HG02763 (cell line): ENCODE results near the gene ACAP3.
A peak's percentile ranks its signal among the peaks of the same experiment; 100 is the strongest.

Experiments used
- ATAC-seq: cut with Tn5 transposase; IDR thresholded peaks from one replicate; pipeline ENCODE4 v1.9.1; 2021; ENCODE audit warnings: mild to moderate bottlenecking, moderate library complexity; ENCODE audit not compliant: unreplicated experiment

The ACAP3 gene

DNA sequence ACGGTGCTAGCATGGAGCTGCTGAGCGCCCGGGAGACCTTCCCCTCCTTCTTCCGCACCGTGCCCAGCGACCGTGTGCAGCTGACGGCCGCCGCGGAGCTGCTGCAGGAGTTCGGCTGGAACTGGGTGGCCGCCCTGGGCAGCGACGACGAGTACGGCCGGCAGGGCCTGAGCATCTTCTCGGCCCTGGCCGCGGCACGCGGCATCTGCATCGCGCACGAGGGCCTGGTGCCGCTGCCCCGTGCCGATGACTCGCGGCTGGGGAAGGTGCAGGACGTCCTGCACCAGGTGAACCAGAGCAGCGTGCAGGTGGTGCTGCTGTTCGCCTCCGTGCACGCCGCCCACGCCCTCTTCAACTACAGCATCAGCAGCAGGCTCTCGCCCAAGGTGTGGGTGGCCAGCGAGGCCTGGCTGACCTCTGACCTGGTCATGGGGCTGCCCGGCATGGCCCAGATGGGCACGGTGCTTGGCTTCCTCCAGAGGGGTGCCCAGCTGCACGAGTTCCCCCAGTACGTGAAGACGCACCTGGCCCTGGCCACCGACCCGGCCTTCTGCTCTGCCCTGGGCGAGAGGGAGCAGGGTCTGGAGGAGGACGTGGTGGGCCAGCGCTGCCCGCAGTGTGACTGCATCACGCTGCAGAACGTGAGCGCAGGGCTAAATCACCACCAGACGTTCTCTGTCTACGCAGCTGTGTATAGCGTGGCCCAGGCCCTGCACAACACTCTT lies 24.5 kb upstream of the ACAP3 start:
- no peak for ATAC-seq

DNA sequence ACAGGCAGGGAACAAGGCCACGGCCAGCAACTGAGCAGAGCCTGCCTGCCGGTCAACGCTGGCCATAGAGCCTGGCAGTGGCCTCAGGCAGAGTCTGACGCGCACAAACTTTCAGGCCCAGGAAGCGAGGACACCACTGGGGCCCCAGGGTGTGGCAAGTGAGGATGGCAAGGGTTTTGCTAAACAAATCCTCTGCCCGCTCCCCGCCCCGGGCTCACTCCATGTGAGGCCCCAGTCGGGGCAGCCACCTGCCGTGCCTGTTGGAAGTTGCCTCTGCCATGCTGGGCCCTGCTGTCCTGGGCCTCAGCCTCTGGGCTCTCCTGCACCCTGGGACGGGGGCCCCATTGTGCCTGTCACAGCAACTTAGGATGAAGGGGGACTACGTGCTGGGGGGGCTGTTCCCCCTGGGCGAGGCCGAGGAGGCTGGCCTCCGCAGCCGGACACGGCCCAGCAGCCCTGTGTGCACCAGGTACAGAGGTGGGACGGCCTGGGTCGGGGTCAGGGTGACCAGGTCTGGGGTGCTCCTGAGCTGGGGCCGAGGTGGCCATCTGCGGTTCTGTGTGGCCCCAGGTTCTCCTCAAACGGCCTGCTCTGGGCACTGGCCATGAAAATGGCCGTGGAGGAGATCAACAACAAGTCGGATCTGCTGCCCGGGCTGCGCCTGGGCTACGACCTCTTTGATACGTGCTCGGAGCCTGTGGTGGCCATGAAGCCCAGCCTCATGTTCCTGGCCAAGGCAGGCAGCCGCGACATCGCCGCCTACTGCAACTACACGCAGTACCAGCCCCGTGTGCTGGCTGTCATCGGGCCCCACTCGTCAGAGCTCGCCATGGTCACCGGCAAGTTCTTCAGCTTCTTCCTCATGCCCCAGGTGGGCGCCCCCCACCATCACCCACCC lies 23.6 kb upstream of the ACAP3 start, which contains the start of gene TAS1R3:
Gene TAS1R3, plus strand, starts transcription at position 213 of the 898 bp plus-strand sequence. Its CDS starts 66 bp downstream, at position 279.
- no peak for ATAC-seq

DNA sequence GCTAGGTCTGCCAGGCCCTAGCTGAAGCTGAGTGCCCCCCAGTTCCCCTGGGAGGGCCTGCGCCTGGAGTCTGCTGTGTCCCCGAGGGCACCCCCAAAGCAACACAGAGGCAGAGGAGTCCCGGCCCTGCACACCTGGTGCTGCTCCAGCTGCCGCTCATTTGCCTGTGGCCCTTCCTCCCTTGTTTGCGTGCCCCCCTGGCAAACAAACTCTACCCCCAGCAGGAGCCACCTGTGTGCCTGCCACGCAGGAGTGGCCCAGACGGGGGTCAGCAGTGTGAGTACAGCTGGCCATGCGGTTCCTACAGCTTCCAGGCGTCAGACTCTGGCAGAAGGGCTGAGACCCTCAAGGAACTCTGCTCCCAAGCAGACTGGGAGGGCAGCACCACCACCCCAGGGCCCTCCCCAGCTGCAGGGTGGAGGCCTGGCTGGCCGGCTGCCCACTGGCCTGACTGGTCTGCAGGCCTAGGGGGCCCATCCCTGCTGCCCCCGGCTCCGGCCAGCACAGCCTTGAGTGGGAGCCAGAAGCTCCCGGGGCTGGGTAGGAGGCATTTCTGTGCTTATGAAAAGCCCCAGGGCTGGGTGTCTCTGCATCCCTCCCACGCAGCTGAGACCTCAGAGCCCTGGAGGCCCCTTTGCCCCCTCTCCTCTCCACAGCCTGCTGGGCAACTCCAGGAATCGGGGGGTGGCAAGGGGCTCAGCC lies 22.8 kb upstream of the ACAP3 start:
- ATAC-seq, result no peak

DNA sequence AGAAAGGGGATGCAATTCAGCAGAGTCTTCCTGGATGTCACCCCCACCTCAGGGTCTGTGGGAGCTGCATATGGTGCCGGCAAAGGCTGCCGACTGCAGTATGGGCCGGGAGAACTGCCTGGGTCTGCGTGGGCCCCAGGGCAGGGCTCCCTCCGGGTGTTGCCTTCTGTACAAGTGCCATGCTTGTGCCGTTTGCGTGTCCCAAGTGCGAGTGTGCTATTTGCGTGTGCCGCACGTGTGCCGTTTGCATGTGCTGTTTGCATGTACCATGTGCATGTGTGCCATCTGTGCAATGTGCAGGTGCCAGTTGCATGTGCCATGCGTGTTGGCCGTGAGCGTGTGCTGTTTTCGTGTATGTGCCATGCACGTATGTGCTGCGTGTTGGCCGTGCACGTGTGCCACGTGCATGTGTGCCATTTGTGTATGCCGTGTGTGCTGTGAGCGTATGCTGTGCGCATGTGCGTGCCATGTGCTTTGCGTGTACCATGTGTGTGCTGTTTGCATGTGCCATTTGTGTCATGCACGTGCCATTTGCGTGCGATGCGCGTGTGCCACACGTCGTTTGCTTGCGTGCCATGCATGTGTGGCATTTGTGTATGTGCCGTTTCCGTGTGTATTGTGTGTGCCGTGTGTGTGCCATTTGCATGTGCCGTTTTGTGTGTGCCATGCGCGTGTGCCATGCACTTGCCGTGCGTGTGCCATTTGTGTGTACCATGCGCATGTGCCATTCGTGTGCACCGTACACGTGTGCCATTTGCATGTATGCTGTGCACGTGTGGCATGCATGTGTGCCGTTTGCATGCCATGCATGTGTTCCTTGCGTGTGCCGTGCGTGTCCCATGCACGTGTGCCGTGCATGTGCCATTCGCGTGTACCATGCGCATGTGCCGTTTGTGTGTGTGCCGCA lies 21.8 kb upstream of the ACAP3 start:
- no peak for ATAC-seq

DNA sequence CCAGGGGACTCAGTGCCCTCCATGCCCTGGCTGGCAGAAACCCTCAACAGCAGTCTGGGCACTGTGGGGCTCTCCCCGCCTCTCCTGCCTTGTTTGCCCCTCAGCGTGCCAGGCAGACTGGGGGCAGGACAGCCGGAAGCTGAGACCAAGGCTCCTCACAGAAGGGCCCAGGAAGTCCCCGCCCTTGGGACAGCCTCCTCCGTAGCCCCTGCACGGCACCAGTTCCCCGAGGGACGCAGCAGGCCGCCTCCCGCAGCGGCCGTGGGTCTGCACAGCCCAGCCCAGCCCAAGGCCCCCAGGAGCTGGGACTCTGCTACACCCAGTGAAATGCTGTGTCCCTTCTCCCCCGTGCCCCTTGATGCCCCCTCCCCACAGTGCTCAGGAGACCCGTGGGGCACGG lies 20.5 kb upstream of the ACAP3 start:
- no peak for ATAC-seq

DNA sequence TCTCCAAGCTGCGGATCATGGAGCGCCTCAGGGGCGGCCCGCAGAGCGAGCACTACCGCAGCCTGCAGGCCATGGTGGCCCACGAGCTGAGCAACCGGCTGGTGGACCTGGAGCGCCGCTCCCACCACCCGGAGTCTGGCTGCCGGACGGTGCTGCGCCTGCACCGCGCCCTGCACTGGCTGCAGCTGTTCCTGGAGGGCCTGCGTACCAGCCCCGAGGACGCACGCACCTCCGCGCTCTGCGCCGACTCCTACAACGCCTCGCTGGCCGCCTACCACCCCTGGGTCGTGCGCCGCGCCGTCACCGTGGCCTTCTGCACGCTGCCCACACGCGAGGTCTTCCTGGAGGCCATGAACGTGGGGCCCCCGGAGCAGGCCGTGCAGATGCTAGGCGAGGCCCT lies 19.6 kb upstream of the ACAP3 start:
- no peak for ATAC-seq

DNA sequence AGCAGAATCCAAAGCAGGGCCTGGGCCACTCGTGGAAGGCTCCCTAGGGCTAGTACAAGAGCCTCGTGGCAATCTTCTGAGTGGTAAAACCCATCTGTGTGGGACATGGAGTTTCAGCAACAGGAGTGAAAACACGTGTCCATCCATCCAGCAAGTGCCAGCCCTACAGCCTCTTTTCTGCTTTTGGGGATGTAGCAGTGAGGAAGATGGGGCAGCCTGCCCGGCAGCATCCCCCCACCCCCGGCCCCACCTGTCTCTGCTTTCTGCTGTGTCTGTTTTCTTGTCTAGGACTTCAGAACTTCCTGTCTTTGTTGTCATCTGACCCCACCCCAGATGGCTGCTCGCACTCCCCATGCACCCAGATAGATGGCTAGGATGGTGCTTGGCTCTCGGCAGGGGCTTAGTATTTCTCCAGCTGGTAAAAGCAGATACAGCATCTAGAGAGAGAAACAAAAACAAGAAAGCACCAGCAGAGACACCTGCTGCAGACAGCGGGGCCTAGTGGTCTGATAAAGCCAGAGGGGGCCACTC lies 18.4 kb upstream of the ACAP3 start:
- ATAC-seq, result no peak

DNA sequence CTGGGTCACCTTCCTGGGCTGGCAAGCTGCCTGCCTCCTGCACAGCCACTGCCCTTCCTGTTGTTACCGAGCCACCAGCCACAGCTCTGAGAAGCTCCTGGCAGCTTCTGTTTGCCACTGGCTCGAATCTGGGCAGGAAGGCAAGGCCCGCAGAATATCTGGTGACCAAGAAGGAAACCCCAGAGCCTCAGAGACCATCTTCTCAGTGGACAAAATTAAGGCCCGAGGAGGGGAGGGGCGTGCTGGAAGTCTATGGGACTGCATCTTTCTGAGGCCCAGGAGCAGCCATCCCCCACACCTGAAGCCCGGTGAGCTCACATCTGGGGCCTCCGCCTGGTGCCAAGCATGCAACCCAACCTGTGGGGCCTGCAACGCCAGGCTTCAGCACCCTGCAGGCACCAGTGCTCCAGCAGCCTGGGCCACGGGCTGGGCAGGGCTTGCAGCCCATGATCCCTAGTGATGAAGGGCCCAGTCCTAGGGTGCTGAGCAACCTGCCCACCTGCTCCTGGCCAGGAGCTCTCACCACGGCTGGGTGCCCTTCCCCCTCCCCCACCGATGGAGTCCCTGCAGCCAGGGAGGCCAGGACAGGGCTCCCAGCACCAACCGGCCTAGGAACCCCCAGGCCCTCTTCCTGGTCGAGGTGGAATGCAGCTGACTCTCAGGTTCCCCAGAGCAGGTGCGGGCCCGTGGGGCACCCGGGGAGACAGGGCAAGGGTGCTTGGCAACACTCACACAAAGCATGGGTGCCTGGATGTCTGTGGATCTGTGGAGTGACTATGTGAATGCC lies 17.8 kb upstream of the ACAP3 start:
- no peak for ATAC-seq

DNA sequence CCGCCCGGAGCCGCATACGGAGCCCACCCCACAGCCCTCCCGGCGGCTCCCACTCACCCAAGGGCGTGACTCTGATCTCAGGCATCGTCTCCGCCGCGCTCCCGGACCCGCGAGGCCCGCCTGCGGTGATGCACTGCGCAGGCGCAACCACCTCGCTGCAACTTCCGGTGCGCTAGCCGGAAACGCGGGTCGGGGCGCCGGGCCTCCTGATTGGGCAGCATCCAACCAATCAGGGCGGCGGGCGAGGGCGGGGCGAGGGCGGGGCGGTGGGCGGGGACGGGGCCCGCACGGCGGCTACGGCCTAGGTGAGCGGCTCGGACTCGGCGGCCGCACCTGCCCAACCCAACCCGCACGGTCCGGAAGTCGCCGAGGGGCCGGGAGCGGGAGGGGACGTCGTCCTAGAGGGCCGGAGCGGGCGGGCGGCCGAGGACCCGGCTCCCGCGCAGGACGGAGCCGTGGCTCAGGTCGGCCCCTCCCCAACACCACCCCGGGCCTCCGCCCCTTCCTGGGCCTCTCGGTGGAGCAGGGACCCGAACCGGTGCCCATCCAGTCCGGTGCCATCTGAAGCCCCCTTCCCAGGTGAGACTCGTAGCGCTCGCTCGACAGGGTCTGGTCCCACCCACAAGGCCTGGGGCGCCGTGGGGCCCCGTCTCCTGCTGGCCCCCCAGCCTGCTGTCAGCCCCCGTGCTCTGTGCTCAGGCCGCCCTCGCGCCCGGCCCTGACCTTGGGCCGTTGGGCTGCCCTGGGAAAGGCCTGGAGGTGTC lies 17.0 kb upstream of the ACAP3 start, which contains the start of the genes CPTP and INTS11:
Gene CPTP, plus strand, starts transcription at position 279 of the 764 bp plus-strand sequence. CDS start 2,109 bp downstream, outside the sequence.
Gene INTS11, minus strand, starts transcription at position 137 of the 764 bp plus-strand sequence. Its CDS starts 52 bp downstream, at position 85.
- peak; percentile 79 for ATAC-seq

DNA sequence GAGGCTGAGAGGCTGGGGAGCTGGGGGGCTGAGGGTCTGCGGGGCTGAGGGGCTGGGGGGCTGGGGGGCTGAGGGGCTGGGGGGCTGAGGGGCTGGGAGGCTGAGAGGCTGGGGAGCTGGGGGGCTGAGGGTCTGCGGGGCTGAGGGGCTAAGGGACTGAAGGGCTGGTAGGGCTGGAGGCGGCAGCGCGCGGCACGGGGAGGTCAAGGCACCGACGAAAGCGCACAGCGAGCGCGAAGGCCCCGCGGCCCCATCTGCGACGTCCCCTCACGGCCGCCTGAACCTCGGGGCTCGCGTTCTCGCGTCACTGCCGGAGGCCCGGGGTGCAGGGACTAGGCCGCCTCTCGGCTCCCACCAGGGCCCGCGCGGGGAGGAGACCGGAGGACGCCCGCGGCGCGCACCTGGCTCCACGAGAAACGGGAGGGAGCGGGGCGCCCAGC lies 16.4 kb upstream of the ACAP3 start:
- no peak for ATAC-seq

DNA sequence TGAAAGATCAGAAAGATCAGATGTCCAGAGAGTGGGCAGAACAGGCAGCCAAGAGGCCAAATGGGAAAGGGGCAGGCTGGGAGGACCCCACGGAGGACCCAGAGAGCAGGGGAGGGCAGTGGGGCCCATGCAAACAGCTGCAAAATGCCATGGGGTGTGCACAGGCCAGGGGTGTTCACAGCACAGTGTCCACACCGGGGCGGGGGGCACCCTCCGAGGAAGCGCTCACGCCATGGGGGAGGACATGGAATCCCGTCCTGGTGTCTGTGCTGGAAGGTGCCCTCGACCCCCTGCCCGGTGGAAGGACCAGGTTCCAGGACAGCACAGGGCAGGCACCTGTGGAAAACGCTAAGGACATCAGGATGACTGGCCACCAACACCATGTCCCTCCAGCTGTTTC lies 15.2 kb upstream of the ACAP3 start:
- no peak for ATAC-seq

DNA sequence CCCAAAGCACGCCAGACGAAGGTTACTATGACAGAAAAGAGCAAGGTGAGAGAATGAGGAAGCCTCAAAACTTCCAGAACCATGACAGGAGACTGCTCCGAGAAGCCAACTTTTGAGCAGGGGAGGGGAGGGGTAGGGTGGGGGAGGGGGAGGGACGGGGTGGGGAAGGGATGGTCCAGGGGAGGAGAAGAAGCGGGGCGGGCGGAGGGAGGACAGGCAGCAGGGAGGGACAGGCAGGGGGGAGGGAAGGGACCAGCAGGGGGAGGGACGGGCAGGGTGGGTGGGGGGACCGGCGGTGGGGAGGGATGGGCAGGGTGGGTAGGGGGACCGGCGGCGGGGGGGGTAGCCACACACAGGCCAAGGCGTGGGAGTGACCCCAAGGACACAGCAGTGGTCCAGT lies 14.7 kb upstream of the ACAP3 start:
- no peak for ATAC-seq

DNA sequence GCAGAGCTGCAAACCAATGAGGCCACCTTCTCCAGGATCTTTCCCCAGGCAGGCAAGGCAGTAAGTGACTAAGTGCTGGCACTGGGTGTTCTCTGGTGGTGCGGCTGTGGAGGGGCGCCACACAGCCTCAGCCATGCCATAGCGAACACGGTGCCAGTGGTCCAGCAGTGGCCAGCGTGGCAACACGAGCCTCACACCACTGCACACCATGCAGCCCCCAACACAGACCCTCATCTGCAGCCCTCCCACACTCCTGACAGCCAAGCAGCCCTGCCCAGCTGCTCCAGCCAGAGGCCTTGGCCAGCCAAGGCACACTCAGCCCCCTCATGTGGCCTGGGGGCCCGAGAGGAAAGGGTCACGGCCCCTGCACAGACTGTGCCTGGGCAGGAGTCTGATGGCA lies 13.7 kb upstream of the ACAP3 start:
- ATAC-seq, result no peak

DNA sequence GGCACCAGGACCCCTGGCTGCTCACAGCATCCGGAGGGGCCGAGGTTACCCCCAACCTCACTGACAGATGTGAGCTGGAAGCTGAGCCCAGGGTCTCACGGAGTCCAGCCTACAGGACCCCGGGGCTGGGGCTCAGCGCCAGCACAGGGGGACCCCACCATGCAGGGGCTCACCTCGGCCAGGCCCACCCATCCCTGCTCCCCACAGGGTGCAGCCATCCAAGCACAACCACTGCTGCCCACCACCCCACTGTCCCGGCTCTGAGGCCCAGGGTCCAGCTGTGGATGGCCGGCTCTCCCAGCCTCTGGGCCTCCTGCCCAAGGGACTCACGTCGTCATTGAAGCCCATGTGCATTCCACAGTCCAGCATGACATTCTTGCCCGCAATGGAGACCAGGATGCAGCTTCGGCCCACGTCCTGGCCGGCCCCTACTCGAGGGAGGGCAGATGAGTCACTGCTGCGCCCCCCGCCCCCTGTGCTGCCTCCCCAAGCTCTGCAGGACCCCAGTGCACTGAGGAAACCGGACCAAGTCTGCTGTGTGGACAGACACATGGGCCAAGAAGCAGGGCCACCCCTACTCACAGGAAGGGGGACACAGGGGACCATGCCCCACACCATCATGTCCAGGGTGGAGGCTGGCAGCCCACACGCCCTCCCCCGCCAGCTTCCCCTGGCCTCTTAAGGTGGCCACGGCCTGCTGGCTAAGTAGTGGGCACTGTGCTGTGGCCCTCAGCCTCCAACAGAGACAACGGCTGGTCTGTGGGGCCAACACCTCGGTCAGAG lies 13.1 kb upstream of the ACAP3 start:
- ATAC-seq, result no peak

DNA sequence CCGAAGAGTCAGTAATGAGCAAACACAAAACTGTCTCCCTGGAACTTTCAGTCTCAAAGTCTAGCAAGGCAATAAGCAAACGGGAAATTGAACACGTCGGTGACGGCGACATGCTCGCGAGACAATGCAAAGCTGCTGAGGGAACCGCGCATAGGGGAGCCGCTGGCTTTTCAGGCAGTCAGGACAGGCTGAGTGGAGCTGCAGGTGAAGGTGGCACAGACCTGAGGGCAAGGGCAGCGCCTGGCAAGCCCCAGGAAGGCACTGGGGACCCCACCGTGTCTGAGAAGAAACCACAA lies 11.9 kb upstream of the ACAP3 start:
- no peak for ATAC-seq

DNA sequence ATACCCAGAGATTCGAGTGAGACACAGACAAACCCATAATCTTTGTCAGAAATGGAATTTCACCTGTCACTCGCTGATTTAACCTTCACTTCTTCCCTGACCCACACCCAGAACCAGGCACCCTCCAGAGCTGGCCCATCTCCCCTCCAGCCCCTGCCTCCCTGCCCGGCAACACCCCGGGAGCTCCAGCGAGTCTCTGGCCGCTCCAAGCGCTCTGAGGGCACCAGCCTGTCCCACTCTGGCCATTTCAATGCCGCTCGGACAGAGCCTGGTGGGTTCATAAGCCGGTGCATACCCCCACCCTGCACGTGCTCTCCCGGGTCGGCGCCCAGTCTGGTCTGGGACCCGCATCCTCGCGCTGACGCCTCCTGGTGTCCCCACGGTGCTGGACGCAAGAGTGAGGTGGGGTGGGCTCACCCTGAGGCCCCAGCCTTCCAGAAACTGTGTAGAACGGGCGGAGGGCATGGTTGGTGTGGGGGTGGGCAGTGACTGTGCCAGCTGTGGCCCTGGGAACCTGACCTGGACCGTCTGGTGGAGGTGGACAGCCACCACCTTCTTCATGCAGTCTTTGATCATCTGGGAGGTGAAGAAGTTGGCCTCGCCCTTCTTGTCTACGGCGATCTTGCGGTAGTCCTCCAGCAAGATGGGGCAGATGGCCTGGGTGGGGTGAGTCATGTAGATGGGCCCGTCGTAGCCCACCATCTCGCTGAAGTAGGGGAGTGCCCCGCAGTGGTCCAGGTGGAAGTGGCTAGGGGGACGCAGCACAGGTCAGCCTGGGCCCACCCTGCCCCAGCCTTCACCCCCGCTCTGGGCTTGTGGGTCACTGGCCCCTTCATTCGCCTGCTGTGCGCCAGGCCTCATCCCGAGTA lies 11.3 kb upstream of the ACAP3 start:
- no peak for ATAC-seq

DNA sequence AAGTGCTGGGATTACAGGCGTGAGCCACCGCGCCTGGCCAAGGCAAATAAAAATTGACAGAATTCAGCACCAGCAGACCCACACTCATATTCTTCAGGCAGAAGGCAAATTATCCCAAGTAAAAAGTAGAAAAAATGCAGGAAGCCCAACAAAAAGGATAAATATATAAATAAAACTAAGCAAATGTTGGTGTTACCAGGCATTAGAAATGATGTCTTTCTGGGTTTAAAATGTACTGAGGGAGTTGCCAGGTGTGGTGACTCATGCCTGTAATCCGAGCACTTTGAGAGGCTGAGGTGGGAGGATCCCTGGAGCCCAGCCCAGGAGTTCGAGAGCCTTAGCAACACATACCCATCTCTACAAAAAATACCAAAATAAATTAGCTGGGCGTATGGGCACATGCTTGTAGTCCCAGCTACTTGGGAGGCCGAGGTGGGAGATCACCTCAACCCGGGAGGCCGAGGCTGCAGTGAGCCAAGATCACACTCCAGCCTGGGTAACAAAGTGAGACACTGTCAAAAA lies 10.5 kb upstream of the ACAP3 start:
- ATAC-seq, result no peak
